OCI-LY3 (cell line): ENCODE results near the gene SIK1.

Experiments
- H2AFZ ChIP-seq: fragments of 200-600, 300-600 bp; shearing (Covaris generic); 2 replicates; pipeline ENCODE4 v1.6.0; 2014; ENCODE audit warnings: antibody characterized with exemption, low read depth, low read length
- H3K27ac ChIP-seq: fragments of 200-600, 300-600 bp; sonication (generic); 2 replicates; pipeline ENCODE4 v1.5.1; 2014; ENCODE audit warnings: mild to moderate bottlenecking, low read length, moderate library complexity, mixed read lengths
- H3K27me3 ChIP-seq: fragments of 200-600, 300-600 bp; sonication (generic); 2 replicates; pipeline ENCODE4 v1.6.1; 2014; ENCODE audit warnings: low read depth, low read length, mixed read lengths
- H3K36me3 ChIP-seq: fragments of 200-600, 300-600 bp; sonication (generic); replicated peaks from 2 replicates; pipeline ENCODE3; 2014; ENCODE audit warnings: low read depth, low read length, mixed read lengths
- H3K4me1 ChIP-seq: fragments of 300-600, 200-600 bp; sonication (generic); 2 replicates; pipeline ENCODE4 v1.6.1; 2014; ENCODE audit warnings: low read length, mixed read lengths
- H3K4me2 ChIP-seq: fragments of 200-600, 300-600 bp; sonication (generic); 2 replicates; pipeline ENCODE4 v1.6.1; 2014; ENCODE audit warnings: low read length, mixed read lengths
- H3K4me3 ChIP-seq: fragments of 300-600, 200-600 bp; sonication (generic); 2 replicates; pipeline ENCODE4 v1.5.1; 2014; ENCODE audit warnings: antibody characterized with exemption, mild to moderate bottlenecking, low read length, moderate library complexity
- H3K79me2 ChIP-seq: fragments of 300-600, 200-600 bp; shearing (Covaris generic); 2 replicates; pipeline ENCODE4 v1.6.1; 2014; ENCODE audit warnings: mild to moderate bottlenecking, low read length, mixed read lengths
- H3K9ac ChIP-seq: fragments of 300-600, 200-600 bp; shearing (Covaris generic); 2 replicates; pipeline ENCODE4 v1.6.0; 2014; ENCODE audit warnings: mild to moderate bottlenecking, low read length, moderate library complexity
- H3K9me3 ChIP-seq: fragments of 200-600, 300-600 bp; shearing (Covaris generic); 2 replicates; pipeline ENCODE4 v1.6.1; 2014; ENCODE audit warnings: low read length, mixed read lengths; ENCODE audit not compliant: insufficient read depth
- H4K20me1 ChIP-seq: fragments of 200-600, 300-600 bp; sonication (generic); 2 replicates; pipeline ENCODE4 v1.6.1; 2016; ENCODE audit warnings: low read length, mixed read lengths; ENCODE audit not compliant: insufficient read depth
- EZH2phosphoT487 ChIP-seq: fragments of 200-600 bp; shearing (Covaris generic); IDR thresholded peaks from 2 replicates; pipeline ENCODE4 v1.6.1; 2018; ENCODE audit warnings: antibody characterized with exemption, mixed run types, low read depth
- TF ChIP-seq, protein P1 (sequence below): fragments of 200-600, 300-600 bp; sonication (generic); IDR thresholded peaks from 2 replicates; pipeline ENCODE4 v1.5.1; 2014; ENCODE audit warnings: antibody characterized with exemption, low read length, low read depth

The SIK1 gene

GRCh38 chr21:43373362-43374227 is 53.3 kb downstream of the SIK1 start:
- Histone ChIP-seq H3K79me2 (no peaks in the 10 kb centered on the region), H3K4me1 (peaks cover 24% of the 10 kb centered on the region), H3K9ac (no peak overlapping the region), H3K4me3 (no peak overlapping the region), H4K20me1 (no peaks in the 10 kb centered on the region), H2AFZ (no peak overlapping the region), H3K27me3 (no peaks in the 10 kb centered on the region; the same call in 1 of the 2 replicates), H3K36me3 (no peaks in the 10 kb centered on the region), H3K9me3 (no peaks in the 10 kb centered on the region), H3K4me2 (no peak overlapping the region), H3K27ac (no peak overlapping the region)
- no peak for TF ChIP-seq EZH2phosphoT487
- TF ChIP-seq, protein P1, sequence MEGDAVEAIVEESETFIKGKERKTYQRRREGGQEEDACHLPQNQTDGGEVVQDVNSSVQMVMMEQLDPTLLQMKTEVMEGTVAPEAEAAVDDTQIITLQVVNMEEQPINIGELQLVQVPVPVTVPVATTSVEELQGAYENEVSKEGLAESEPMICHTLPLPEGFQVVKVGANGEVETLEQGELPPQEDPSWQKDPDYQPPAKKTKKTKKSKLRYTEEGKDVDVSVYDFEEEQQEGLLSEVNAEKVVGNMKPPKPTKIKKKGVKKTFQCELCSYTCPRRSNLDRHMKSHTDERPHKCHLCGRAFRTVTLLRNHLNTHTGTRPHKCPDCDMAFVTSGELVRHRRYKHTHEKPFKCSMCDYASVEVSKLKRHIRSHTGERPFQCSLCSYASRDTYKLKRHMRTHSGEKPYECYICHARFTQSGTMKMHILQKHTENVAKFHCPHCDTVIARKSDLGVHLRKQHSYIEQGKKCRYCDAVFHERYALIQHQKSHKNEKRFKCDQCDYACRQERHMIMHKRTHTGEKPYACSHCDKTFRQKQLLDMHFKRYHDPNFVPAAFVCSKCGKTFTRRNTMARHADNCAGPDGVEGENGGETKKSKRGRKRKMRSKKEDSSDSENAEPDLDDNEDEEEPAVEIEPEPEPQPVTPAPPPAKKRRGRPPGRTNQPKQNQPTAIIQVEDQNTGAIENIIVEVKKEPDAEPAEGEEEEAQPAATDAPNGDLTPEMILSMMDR = no peak

GRCh38 chr21:43372663-43373361 is 54.1 kb downstream of the SIK1 start:
- H3K4me1 ChIP-seq = peaks cover 31% of the 10 kb centered on the region
- no peak overlapping the region for H3K9ac ChIP-seq
- H3K79me2 ChIP-seq = no peaks in the 10 kb centered on the region
- H3K27ac ChIP-seq = no peak overlapping the region
- no peak overlapping the region for H3K4me2 ChIP-seq
- H3K9me3 ChIP-seq = no peaks in the 10 kb centered on the region
- TF ChIP-seq, protein P1 = no peak
- no peak overlapping the region for H3K4me3 ChIP-seq
- no peak overlapping the region for H2AFZ ChIP-seq
- H3K27me3 ChIP-seq = no peaks in the 10 kb centered on the region; the same call in 1 of the 2 replicates
- H3K36me3 ChIP-seq = no peaks in the 10 kb centered on the region
- H4K20me1 ChIP-seq = no peaks in the 10 kb centered on the region

- Histone ChIP-seq H3K79me2 (no peaks in the 10 kb centered on the region), H2AFZ (no peak overlapping the region), H3K4me2 (no peak overlapping the region), H3K27me3 (no peaks in the 10 kb centered on the region; the same call in 1 of the 2 replicates), H3K4me3 (no peak overlapping the region), H3K9me3 (no peaks in the 10 kb centered on the region), H3K4me1 (peaks cover 37% of the 10 kb centered on the region), H3K36me3 (no peaks in the 10 kb centered on the region), H4K20me1 (no peaks in the 10 kb centered on the region), H3K9ac (no peak overlapping the region), H3K27ac (no peak overlapping the region)
- no peak for TF ChIP-seq EZH2phosphoT487
- TF ChIP-seq, protein P1 = no peak
Observed at GRCh38 chr21:43371786-43372185, 55.1 kb downstream of the SIK1 start.

DNA sequence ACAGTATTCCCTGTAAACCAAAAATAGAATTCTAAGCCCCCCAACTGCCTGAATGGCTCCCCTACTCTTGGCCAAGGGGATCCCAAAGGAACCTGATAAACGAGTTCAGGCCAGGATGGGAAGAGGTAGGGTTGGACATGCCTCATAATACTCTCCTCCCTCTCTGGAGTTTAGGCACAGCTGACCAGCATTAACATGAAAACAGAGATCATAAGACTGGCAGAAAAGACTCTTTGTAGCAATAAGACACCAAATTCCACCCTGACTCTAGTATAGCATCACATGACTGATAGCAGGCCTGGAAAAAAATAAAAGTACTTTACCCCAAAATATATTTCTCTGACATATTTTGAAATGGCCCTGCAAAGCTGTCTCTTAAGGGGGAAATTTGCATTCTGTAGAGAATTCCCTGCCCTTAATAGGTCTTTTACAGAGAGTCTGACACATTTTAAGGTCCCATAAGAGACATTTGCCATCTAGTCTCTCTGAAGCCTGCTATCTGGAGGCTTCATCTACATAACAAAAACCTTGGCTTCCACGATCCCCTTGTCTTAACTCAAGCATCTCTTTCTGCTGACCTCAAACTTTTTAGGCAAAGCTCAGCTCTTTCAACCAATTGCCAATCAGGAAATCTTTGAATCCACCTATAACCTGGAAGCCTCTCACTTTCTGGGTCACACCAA is 55.9 kb downstream of the SIK1 start:
- H3K27ac ChIP-seq = no peak overlapping the region

More for the DNA sequence above, 55.9 kb downstream of the SIK1 start:
- no peak overlapping the region for H3K4me2 ChIP-seq
- H3K79me2 ChIP-seq = no peaks in the 10 kb centered on the region
- H3K4me3 ChIP-seq = no peak overlapping the region
- no peak for TF ChIP-seq EZH2phosphoT487
- TF ChIP-seq, protein P1 = no peak
- no peaks in the 10 kb centered on the region for H4K20me1 ChIP-seq
- H2AFZ ChIP-seq = no peak overlapping the region
- H3K4me1 ChIP-seq = peaks cover 37% of the 10 kb centered on the region
- no peak overlapping the region for H3K9ac ChIP-seq
- no peaks in the 10 kb centered on the region; the same call in 1 of the 2 replicates for H3K27me3 ChIP-seq
- H3K9me3 ChIP-seq = no peaks in the 10 kb centered on the region
- H3K36me3 ChIP-seq = no peaks in the 10 kb centered on the region
